GM18505 (cell line): ENCODE measurements around the gene CLEC4F.
A peak's percentile ranks its signal among the peaks of the same experiment; 100 is the strongest.

Experiments
- ATAC-seq: cut with Tn5 transposase; IDR thresholded peaks from one replicate; pipeline ENCODE4 v1.9.1; 2021; ENCODE audit not compliant: unreplicated experiment
- POLR2A ChIP-seq: IDR thresholded peaks from 4 replicates; pipeline ENCODE4 v1.6.1; 2011; ENCODE audit warnings: borderline replicate concordance; ENCODE audit not compliant: insufficient read depth, insufficient read length; ENCODE audit errors: extremely low read depth

CLEC4F gene, protein sequence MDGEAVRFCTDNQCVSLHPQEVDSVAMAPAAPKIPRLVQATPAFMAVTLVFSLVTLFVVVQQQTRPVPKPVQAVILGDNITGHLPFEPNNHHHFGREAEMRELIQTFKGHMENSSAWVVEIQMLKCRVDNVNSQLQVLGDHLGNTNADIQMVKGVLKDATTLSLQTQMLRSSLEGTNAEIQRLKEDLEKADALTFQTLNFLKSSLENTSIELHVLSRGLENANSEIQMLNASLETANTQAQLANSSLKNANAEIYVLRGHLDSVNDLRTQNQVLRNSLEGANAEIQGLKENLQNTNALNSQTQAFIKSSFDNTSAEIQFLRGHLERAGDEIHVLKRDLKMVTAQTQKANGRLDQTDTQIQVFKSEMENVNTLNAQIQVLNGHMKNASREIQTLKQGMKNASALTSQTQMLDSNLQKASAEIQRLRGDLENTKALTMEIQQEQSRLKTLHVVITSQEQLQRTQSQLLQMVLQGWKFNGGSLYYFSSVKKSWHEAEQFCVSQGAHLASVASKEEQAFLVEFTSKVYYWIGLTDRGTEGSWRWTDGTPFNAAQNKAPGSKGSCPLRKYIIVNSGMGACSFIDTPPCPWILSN

DNA sequence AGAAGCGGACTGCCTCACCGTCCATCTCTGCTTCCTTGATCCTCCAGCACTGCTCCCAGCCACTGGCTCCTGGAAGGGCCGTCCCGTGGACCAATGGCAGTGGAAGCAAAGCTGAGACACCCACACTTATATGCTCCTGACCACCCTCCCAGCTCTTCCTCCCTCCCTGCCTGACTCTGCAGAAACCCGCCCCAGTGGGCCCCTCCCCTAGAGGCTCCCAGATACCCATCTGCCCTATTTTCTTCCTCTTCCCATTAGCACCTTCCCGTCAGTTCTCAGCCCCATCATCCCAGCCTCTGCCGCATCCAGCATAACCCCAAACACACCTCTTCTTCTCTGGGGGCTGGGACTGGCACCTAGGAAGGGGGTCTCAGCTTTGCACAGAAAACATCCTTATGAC is at the start of gene CLEC4F:
TSS of gene CLEC4F (minus strand) at position 101 of the 400 bp plus-strand sequence. CDS start at position 25, 76 bp downstream.
- ATAC-seq = no peak
- no peak for TF ChIP-seq POLR2A

DNA sequence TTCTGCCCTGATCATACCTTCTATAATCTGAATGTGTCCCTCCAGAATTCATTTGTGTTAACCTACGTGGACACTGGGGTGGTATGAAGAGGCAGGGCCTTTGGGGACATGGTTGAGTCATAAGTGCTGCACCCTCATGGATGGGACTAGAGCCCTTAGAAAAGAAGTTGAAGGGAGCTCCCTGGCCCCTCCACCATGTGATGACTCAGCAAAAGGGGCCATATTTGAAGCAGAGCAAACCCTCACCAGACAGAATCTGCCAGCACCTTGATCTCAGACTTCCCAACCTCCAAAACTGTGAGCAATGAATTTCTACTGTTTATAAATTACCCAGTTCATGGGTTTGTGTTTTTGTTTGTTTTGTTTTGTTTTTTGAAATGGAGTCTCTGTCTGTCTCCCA is 48.6 kb upstream of the CLEC4F start:
- no peak for ATAC-seq
- TF ChIP-seq POLR2A = no peak

DNA sequence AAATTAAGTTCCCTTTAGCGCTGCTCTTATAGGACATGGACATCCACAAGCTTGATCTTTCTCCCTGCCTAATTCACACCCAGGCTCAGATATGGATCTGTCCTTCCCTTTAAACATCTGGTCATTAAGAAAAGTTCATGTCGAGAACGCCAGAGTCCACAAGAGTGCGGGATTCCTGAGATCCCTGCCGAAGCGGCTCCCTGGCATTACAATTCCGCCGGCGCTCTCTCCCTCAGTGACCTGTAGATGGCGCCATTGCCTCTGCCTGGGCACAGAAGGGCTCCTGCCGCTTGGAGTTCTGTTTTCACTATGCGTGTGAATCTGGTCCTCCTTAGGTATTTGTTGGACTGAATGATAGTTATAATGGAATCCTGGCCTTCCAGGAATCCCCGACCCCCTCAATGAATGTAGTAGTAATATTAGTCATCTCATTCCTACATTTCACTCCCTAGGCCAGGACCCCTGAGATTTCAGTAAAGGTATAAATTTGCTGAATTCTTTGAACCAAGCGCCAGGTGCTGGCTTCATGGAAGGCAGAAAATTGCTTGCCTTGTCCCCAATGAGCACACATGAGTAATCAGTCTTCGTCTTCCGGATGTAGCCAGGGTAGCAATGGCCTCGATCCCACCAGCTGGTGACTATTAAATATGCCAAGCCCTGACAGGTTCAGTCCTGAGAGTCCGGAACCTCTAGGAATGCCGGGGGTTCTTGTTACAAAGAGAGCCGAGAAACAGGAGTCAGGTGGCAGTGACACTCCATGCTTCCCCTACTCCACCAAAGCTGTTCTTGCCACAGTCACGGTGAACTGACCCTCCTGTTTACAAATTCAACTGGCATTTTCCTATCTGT is 41.6 kb upstream of the CLEC4F start:
- TF ChIP-seq POLR2A = no peak
- ATAC-seq = no peak

DNA sequence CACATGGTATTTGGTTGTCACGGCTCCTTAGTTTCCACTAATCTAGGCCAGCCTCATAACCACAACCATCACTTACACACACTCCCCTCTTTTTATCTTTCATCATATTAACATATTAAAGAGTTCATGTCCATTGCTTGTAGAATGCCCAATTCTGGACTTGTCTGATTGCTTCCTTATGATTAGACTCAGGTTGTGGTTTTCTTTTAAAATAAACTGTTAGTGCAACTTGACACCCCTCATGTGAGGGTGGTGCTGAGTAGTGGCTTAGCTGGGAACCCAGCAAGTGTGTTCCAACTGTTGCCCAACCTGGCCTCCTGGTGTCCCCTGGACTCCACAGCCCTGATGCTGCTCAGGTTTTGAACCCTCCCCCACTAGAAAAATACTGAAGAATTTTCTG is 35.3 kb upstream of the CLEC4F start:
- ATAC-seq = no peak

DNA sequence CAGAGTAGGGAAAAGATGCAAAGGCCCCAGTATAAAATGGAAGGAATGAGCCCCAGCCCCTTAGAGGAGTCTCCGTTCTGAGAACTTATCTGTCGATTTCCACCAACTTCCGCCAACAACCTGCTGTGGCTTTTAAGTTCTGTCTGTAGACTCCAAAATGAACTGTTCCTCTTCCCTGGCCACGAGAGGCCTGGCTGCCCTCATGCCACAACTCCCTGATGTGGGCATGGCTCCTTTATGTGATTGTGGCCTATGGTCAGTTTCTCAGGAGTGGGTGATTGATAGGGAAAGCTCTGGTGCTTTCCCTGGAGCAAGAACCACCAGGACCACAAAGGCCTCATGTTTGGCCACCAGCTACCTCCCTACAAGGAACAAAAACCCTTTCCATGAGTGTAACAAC is 34.0 kb upstream of the CLEC4F start:
- no peak for ATAC-seq
- no peak for TF ChIP-seq POLR2A

More for the DNA sequence above, 35.3 kb upstream of the CLEC4F start:
- no peak for TF ChIP-seq POLR2A

DNA sequence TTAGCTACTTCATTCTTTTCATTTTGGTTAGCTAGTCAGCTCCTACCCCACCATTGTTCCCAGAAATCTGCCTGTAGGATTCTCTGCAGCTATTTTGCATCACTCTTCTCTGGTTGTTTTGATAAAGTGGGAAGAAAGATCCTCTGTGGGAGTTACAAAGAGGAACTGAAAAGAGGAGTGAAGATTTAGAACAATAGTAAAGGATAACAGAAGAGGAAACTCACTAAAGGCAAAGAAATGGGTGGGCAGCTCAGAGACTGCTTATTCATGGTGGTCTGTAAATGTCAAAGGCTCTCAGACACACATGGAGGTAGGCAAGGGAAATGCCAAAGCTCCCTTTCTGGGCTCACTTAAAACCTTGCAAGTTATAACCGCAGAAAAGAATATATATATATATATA is 32.4 kb upstream of the CLEC4F start:
- no peak for TF ChIP-seq POLR2A
- no peak for ATAC-seq

DNA sequence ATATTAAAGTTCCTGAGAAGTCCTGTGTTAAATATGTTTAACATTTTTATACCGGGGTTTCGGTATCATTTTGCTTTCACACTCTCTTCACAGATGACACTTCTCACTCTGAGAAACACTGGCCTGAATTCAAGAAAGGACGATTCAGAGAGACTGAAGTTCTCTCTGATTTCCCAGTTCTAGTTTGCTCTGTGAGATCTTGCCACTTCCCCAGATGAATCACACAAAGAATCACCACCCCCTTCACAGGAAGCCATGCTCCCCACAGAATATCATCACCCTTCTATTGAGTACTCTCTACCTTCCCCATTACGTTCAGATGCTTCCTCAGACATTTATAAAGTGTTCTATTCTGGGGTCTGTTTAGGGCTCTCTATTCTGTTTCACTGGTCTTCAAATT is 31.3 kb upstream of the CLEC4F start:
- TF ChIP-seq POLR2A = no peak
- ATAC-seq = peak; percentile 81

DNA sequence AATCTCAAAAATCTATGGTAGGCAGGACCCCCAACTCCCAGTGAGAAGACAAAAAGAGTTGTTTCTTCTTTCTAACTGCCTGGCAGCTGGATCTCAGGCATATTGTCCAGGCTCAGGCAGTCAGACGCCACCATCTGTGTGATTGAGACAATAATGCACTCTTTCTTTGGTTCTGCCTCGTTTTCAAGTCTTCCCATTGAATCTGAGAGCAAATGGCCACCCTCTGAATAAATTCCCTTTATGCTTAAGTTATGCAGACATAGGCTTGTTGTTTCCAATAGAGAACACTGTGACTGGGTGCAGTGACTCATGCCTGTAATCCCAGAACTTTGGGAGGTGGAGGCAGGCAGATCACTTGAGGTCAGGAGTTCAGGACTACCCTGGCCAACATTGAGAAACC is 30.5 kb upstream of the CLEC4F start:
- no peak for TF ChIP-seq POLR2A

DNA sequence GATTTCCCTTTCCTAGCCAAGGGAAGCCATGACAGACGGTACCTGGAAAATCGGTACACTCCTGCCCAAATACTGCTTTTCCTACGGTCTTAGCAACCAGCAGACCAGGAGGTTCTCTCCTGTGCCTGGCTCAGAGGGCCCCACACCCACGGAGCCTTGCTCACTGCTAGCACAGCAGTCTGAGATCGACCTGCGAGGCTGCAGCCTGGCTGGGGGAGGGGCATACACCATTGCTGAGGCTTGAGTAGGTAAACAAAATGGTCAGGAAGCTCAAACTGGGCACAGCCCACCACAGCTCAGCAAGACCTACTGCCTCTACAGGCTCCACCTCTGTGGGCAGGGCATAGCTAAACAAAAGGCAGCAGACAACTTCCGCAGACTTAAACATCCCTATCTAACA is 22.0 kb upstream of the CLEC4F start:
- no peak for TF ChIP-seq POLR2A
- ATAC-seq = no peak

More for the DNA sequence above, 30.5 kb upstream of the CLEC4F start:
- no peak for ATAC-seq

DNA sequence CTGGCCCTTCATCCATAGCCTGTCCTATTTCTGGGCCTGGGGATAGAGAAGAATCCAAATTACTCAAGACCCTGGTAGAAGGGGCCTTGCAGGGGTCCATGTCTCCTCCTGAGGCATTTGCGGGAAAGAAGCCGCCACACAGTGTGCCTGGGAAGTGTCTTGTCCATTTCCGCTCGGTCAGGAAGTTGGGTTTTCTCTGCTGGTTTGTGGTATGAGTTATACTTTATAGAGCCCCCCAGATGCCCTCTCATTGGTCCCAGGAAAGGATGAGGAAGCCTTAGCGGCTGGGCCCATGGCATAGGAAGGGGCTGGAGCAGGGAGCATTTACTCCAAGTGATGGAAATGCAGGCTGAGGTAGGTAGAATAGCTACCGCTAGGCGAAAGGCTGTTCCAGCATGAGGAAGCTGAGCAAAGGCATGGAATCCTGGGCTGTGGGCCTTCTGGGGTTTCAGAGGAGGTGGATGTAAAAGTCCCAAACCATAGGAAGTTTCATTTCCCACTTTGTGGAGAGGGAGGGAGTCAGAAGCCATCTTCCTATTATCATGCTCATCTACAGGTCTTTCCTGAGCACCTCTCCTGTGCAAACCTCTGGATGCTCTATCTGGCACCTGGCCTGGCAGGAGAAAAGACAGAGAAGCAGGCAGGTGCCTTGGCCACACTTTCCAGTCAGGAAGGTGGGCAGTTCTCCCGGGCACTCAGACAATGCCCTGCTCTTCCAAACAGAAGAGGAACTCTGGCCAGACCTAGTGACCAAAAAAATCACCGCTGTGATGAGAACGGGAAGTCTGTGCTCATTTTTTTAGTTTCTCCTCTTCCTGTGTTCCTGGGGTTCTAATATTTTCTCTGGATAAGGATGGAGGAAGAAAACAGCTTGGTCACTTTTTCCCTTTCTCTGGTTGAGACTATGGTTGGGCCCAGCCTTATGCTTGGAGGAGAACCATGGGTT is 17.9 kb upstream of the CLEC4F start:
- no peak for TF ChIP-seq POLR2A
- no peak for ATAC-seq

DNA sequence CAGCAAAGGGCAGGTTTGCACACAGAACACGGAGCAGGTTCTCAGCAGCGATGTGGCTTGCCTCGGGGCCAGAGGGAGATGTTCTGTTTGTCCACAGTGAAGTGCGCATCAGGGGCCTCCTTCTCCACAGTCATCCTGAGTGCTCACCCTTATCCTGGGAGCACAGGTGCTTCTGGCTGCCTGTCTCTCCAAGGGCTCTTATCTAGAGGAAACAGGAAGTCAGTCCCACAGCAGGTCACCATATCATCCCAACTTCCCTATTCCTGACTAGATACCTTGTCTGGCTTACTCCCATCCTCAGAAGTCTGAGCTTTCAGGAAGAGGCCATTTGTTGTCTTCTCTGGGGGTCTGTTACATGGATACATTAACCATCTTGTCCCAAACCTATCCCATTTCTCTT is 15.2 kb upstream of the CLEC4F start, which contains the start of gene CD207:
TSS of gene CD207 (minus strand) at position 174 of the 400 bp plus-strand sequence. CDS start at position 134, 40 bp downstream.
- no peak for ATAC-seq
- no peak for TF ChIP-seq POLR2A

DNA sequence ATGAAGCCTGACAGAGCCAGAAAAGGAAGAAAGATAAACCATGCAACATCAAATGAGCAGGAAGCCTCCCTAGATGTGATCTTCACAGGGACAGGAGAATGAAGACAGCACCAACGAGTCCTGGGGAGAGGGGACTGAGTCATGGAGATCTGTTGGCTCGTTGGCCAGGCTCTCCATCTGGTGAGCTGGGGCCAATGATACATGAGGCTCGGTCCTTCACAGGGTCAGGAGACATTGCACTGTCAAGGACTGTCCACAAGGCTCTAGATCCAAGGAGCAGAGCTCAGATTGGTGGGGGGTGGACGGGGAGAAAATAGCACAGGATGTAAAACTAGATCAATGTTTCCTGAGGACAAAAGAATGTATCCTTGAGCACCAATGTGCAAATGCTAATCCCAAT is 14.5 kb upstream of the CLEC4F start:
- ATAC-seq = no peak
- no peak for TF ChIP-seq POLR2A

DNA sequence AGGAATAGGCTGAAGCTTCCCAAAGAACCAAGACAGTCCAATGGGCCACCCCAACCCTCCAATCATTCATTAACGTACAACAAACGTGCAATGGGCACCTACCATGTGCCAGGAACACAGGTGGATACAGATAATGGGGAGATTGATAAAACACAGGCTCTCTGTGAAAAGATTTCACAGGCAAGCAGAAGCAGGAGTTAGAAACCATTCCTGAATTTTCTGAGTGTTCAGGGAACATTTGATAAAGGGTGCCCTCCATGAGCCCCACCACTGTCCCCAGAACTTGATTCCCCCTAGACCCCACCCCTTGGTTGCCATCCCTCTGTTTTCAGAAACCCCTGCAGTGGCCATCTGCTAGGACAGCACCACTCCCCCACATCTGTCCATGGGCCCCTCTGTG is 13.7 kb upstream of the CLEC4F start:
- TF ChIP-seq POLR2A = no peak
- no peak for ATAC-seq

DNA sequence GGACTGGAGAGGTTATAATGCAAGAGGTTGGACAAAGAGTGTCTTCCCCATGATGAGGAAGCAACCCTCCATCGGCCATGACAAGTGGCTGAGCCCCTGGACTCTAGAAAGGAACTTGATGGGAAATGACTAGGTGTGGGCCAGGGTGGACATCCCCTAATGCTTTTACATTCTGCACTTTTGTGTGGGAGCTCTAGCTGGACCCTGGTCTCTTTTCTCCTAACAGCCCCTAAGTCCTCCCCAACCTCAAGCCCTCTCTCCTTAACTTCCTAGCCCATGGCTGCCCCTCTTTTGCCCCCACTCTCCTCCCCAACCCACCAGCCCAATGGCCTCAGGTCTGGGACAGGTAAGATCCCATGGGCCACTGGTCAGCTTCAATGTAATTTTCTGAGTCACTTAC is 12.8 kb upstream of the CLEC4F start:
- no peak for TF ChIP-seq POLR2A
- no peak for ATAC-seq
